Transverse colon (tissue), 3 donors: Measurements from ENCODE around the gene CCDC89.

Experiments
- EP300 ChIP-seq: sonication (generic); formaldehyde crosslinking; IDR thresholded peaks from one replicate; pipeline ENCODE4 v1.6.1; 2017; ENCODE audit warnings: antibody characterized with exemption, low read depth
- POLR2A ChIP-seq: fragments of 450-650 bp; IDR thresholded peaks from one replicate; pipeline ENCODE4 v1.6.1; 2016; ENCODE audit warnings: antibody characterized with exemption, mild to moderate bottlenecking, moderate library complexity
- TF ChIP-seq, protein P1 (sequence below), 5 experiments: fragments of 200-600 bp in 3 of 5; fragments of 450-650 bp in 2 of 5; sonication (generic) in 3 of 5; IDR thresholded peaks; 1 replicate in 2 of 5; 2 replicates in 3 of 5; pipeline ENCODE4 v1.5.1; 2016 to 2017; ENCODE audit warnings: antibody characterized with exemption in 5 of 5, inconsistent platforms in 3 of 5, mild to moderate bottlenecking in 2 of 5, moderate library complexity in 1 of 5

DNA sequence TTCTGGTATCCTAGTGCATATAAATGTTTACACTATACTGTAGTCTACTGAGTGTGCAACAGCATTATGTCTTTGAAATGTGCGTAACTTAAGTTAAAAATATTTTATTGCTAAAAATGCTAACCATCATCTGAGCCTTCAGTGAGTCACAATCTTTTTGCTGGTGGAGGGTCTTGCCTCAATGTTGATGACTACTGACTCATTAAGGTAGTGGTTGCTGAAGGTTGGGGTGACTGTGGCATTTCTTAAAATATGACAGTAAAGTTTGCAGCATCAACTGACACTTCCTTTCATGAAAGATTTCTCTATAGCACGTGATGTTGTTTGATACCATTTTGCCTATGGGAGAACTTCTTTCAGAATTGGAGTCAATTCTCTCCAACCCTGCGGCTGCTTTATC lies 12.6 kb downstream of the CCDC89 start:
- TF ChIP-seq, protein P1, sequence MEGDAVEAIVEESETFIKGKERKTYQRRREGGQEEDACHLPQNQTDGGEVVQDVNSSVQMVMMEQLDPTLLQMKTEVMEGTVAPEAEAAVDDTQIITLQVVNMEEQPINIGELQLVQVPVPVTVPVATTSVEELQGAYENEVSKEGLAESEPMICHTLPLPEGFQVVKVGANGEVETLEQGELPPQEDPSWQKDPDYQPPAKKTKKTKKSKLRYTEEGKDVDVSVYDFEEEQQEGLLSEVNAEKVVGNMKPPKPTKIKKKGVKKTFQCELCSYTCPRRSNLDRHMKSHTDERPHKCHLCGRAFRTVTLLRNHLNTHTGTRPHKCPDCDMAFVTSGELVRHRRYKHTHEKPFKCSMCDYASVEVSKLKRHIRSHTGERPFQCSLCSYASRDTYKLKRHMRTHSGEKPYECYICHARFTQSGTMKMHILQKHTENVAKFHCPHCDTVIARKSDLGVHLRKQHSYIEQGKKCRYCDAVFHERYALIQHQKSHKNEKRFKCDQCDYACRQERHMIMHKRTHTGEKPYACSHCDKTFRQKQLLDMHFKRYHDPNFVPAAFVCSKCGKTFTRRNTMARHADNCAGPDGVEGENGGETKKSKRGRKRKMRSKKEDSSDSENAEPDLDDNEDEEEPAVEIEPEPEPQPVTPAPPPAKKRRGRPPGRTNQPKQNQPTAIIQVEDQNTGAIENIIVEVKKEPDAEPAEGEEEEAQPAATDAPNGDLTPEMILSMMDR (IDR thresholded peaks at IDR 0.05), result no peak
- no peak for TF ChIP-seq EP300
- TF ChIP-seq POLR2A, result no peak
